ENCODE measurements around the gene HORMAD2. TPM values are rescaled to one million over a fixed set of nuclear protein-coding genes. Genes with fewer than 3 reads are reported as not detected.

Gene HORMAD2
- total RNA-seq, 1 experiment from 2014 or later, result not detected

GRCh38 chr22:30046716-30047363 is 33.4 kb upstream of the HORMAD2 start (continued):
- TF ChIP-seq ZNF317 (CRISPR knock-in tag; IDR thresholded peaks at IDR 0.05; ENCODE audit: borderline replicate concordance, low read depth), result no peak
- TF ChIP-seq, protein P1, sequence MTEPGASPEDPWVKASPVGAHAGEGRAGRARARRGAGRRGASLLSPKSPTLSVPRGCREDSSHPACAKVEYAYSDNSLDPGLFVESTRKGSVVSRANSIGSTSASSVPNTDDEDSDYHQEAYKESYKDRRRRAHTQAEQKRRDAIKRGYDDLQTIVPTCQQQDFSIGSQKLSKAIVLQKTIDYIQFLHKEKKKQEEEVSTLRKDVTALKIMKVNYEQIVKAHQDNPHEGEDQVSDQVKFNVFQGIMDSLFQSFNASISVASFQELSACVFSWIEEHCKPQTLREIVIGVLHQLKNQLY (CRISPR knock-in tag; IDR thresholded peaks at IDR 0.05), result no peak
- TF ChIP-seq, protein P2, sequence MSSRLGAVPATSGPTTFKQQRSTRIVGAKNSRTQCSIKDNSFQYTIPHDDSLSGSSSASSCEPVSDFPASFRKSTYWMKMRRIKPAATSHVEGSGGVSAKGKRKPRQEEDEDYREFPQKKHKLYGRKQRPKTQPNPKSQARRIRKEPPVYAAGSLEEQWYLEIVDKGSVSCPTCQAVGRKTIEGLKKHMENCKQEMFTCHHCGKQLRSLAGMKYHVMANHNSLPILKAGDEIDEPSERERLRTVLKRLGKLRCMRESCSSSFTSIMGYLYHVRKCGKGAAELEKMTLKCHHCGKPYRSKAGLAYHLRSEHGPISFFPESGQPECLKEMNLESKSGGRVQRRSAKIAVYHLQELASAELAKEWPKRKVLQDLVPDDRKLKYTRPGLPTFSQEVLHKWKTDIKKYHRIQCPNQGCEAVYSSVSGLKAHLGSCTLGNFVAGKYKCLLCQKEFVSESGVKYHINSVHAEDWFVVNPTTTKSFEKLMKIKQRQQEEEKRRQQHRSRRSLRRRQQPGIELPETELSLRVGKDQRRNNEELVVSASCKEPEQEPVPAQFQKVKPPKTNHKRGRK (CRISPR knock-in tag; IDR thresholded peaks at IDR 0.05; ENCODE audit: borderline replicate concordance), result no peak

GRCh38 chr22:30047364-30047738 is 32.9 kb upstream of the HORMAD2 start:
- peak; percentile 65 for ATAC-seq
- TF ChIP-seq GTF2I (CRISPR knock-in tag; conservative IDR thresholded peaks at IDR 0.05), result no peak
- H3K4me3 Mint-ChIP-seq, result no peak overlapping the region
- ChIA-PET CTCF (interaction anchor here (0.6 to 1.5 kb wide), 5 partner anchors 39 to 358 kb away, joined by 3 to 7 read pairs (median 3); no protein-coding TSS in a partner anchor), POLR2A (no interaction called here)
- DNase-seq (ENCODE audit: low spot score), result no peak
- H3K27me3 Mint-ChIP-seq (ENCODE audit: low read depth), result no peaks in the 10 kb centered on the region
- peaks cover 3% of the 10 kb centered on the region; the same call in 1 of the 2 replicates for H3K36me3 Mint-ChIP-seq
- no peak overlapping the region for H3K27ac Mint-ChIP-seq
- no peaks in the 10 kb centered on the region for H3K4me1 Mint-ChIP-seq
- H3K9me3 Mint-ChIP-seq, result peaks cover 3% of the 10 kb centered on the region; the same call in 1 of the 2 replicates

DNA sequence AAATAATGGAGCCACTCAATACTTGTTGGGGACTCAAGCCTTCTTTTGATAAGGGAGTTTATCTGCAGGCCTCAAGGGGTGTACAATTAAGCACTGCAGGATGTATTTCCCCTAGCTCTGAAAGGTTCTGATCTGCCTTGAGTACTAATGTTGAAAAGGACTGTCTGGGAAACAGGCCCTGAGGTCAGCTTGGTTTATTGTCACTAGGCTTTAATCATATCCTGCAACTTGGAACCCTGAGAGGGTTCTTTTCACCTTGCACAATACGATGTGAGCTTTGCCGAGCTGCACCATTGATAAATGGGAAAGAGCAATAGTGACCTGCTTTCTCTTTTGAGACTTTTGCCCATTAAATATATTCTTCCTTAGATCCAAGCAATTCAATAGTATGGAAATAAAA is 31.6 kb upstream of the HORMAD2 start:
- Mint-ChIP-seq H3K36me3 (peaks cover 3% of the 10 kb centered on the region; the same call in 1 of the 2 replicates), H3K27me3 (ENCODE audit: low read depth) (no peaks in the 10 kb centered on the region), H3K27ac (no peak overlapping the region), H3K9me3 (peaks cover 3% of the 10 kb centered on the region; the same call in 1 of the 2 replicates), H3K4me3 (no peak overlapping the region), H3K4me1 (no peaks in the 10 kb centered on the region)
- ChIA-PET CTCF (interaction anchor here (0.6 kb wide), 1 partner anchor 272 kb away, joined by 6 read pairs; no protein-coding TSS in a partner anchor), POLR2A (no interaction called here)
- DNase-seq (ENCODE audit: low spot score) (no peak), ATAC-seq (no peak)
- TF ChIP-seq AR (CRISPR knock-in tag; IDR thresholded peaks at IDR 0.05) (no peak), TP53 (CRISPR knock-in tag; IDR thresholded peaks at IDR 0.05) (no peak), MYBL2 (CRISPR knock-in tag; IDR thresholded peaks at IDR 0.05) (no peak), CBFB (CRISPR knock-in tag; IDR thresholded peaks at IDR 0.05; ENCODE audit: low read depth) (no peak), NFATC4 (CRISPR knock-in tag; IDR thresholded peaks at IDR 0.05) (no peak), NR3C1 (CRISPR knock-in tag; conservative IDR thresholded peaks at IDR 0.05; ENCODE audit: low read depth) (no peak), TCF7 (CRISPR knock-in tag; IDR thresholded peaks at IDR 0.05; ENCODE audit: low read depth) (no peak), EMX1 (CRISPR knock-in tag; IDR thresholded peaks at IDR 0.05) (no peak), RELA (CRISPR knock-in tag; IDR thresholded peaks at IDR 0.05; ENCODE audit: borderline replicate concordance) (no peak)
- TF ChIP-seq, protein P3, sequence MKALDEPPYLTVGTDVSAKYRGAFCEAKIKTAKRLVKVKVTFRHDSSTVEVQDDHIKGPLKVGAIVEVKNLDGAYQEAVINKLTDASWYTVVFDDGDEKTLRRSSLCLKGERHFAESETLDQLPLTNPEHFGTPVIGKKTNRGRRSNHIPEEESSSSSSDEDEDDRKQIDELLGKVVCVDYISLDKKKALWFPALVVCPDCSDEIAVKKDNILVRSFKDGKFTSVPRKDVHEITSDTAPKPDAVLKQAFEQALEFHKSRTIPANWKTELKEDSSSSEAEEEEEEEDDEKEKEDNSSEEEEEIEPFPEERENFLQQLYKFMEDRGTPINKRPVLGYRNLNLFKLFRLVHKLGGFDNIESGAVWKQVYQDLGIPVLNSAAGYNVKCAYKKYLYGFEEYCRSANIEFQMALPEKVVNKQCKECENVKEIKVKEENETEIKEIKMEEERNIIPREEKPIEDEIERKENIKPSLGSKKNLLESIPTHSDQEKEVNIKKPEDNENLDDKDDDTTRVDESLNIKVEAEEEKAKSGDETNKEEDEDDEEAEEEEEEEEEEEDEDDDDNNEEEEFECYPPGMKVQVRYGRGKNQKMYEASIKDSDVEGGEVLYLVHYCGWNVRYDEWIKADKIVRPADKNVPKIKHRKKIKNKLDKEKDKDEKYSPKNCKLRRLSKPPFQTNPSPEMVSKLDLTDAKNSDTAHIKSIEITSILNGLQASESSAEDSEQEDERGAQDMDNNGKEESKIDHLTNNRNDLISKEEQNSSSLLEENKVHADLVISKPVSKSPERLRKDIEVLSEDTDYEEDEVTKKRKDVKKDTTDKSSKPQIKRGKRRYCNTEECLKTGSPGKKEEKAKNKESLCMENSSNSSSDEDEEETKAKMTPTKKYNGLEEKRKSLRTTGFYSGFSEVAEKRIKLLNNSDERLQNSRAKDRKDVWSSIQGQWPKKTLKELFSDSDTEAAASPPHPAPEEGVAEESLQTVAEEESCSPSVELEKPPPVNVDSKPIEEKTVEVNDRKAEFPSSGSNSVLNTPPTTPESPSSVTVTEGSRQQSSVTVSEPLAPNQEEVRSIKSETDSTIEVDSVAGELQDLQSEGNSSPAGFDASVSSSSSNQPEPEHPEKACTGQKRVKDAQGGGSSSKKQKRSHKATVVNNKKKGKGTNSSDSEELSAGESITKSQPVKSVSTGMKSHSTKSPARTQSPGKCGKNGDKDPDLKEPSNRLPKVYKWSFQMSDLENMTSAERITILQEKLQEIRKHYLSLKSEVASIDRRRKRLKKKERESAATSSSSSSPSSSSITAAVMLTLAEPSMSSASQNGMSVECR (CRISPR knock-in tag; IDR thresholded peaks at IDR 0.05; ENCODE audit: borderline replicate concordance), result no peak
- TF ChIP-seq, protein P4, sequence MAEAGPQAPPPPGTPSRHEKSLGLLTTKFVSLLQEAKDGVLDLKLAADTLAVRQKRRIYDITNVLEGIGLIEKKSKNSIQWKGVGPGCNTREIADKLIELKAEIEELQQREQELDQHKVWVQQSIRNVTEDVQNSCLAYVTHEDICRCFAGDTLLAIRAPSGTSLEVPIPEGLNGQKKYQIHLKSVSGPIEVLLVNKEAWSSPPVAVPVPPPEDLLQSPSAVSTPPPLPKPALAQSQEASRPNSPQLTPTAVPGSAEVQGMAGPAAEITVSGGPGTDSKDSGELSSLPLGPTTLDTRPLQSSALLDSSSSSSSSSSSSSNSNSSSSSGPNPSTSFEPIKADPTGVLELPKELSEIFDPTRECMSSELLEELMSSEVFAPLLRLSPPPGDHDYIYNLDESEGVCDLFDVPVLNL (CRISPR knock-in tag; IDR thresholded peaks at IDR 0.05; ENCODE audit: borderline replicate concordance, low read depth), result no peak
